Measurements from ENCODE around the gene RBL2. TPM values are rescaled to one million over a fixed set of nuclear protein-coding genes. Genes with fewer than 3 reads are reported as not detected.

Gene RBL2
- total and polyA plus RNA-seq, 9 of the 15 experiments (the other 6 are each of a cell fraction or from before 2014, with no cell fraction given): 7.8 to 76.3 (median 28.5) TPM

DNA sequence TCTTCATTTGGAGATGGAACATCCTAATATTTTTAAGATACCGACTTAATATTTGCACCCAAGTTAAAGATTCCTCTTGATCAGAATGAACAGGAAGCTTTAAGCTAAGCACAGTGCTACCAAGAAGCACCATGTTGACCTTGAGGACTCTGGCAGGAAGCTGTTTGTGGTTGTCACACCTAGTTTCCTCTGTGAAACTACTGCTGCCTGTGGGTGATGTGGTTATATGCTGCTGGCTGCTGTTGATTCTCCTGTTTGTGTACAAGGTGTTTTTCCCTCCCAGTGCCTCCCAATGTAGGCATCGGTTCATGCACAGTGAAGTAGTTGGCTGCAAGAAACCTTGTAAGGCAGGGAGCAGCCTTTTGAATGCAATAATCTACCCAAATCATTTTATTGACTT, 23.4 kb downstream of the RBL2 start:
- Histone ChIP-seq H3K4me3 (no peak overlapping the region), H3K4me2 (ENCODE audit: insufficient read depth, low read length) (no peak overlapping the region), H3K9me3 (replicated peaks; ENCODE audit: control insufficient read depth, insufficient read depth, low read depth, low read length) (no peaks in the 10 kb centered on the region), H3K79me2 (ENCODE audit: control insufficient read depth, insufficient read depth, low read length) (no peaks in the 10 kb centered on the region), H3K9ac (ENCODE audit: insufficient read depth in 1 of 2, low read depth in 2 of 2, low read length in 2 of 2) (no peak overlapping the region), H3K4me1 (replicated peaks in 1 of 2; ENCODE audit: control insufficient read depth in 2 of 2, insufficient read depth in 2 of 2, low read length in 2 of 2) (no peaks in the 10 kb centered on the region), H3K27ac (ENCODE audit: extremely low read depth, low read depth, low read length) (no peak overlapping the region), H4K20me1 (replicated peaks; ENCODE audit: control insufficient read depth, insufficient read depth, low read length) (no peaks in the 10 kb centered on the region), H3K9me1 (ENCODE audit: control insufficient read depth, insufficient read depth, low read length) (no peaks in the 10 kb centered on the region), H2AFZ (ENCODE audit: low read depth, low read length) (no peak overlapping the region), H3K27me3 (ENCODE audit: control insufficient read depth in 2 of 2, insufficient read depth in 2 of 2, low read length in 2 of 2) (no peaks in the 10 kb centered on the region), H3K36me3 (ENCODE audit: control insufficient read depth, insufficient read depth, low read length) (peaks cover 56% of the 10 kb centered on the region)
- in situ Hi-C loops (cut with MboI): no loop called here
- DNase-seq (ENCODE audit: extremely low read depth in 1 of 4, low spot score in 3 of 4): no peak
- ATAC-seq: no peak; the same call in 1 of the 3 replicates
- intact Hi-C loops (cut with micrococcal nuclease): no loop called here
- FAIRE-seq: no peak
- WGBS (ENCODE audit: insufficient coverage, low coverage, missing lambda C conversion rate): 93% methylated on average over 2 of the region's 2 CpGs
- BruUV-seq (replicated peaks): no TSS peak
- TF ChIP-seq, protein P1, sequence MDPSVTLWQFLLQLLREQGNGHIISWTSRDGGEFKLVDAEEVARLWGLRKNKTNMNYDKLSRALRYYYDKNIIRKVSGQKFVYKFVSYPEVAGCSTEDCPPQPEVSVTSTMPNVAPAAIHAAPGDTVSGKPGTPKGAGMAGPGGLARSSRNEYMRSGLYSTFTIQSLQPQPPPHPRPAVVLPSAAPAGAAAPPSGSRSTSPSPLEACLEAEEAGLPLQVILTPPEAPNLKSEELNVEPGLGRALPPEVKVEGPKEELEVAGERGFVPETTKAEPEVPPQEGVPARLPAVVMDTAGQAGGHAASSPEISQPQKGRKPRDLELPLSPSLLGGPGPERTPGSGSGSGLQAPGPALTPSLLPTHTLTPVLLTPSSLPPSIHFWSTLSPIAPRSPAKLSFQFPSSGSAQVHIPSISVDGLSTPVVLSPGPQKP (CRISPR knock-in tag; IDR thresholded peaks at IDR 0.05): no peak
- no peak for TF ChIP-seq NCOA2 (IDR thresholded peaks at IDR 0.05; ENCODE audit: partially characterized antibody in 2 of 2)
- no peak for TF ChIP-seq CBFA2T2 (conservative IDR thresholded peaks at IDR 0.05)
- no peak for TF ChIP-seq NFE2L1 (tag; IDR thresholded peaks at IDR 0.05; ENCODE audit: borderline replicate concordance, low read depth)
- no peak for TF ChIP-seq ZNF75A (CRISPR knock-in tag; IDR thresholded peaks at IDR 0.05)
- TF ChIP-seq BCLAF1 (IDR thresholded peaks at IDR 0.05; ENCODE audit: borderline replicate concordance in 1 of 2, control insufficient read depth in 1 of 2, low read depth in 2 of 2, low read length in 1 of 2): no peak
- no peak for TF ChIP-seq BMI1 (IDR thresholded peaks at IDR 0.05; ENCODE audit: low read length)
- ChIA-PET POLR2A (interaction anchor here (0.7 to 0.8 kb wide), 2 partner anchors 9 to 29 kb away, joined by 3 read pairs; no protein-coding TSS in a partner anchor), CTCF (ENCODE audit: low intra/inter-chr PET ratio) (no interaction called here)
